ENCODE measurements around the gene MSRB3. TPM values are rescaled to one million over a fixed set of nuclear protein-coding genes. Genes with fewer than 3 reads are reported as not detected.
A peak's percentile ranks its signal among the peaks of the same experiment; 100 is the strongest.
"Not testable (repeated sequence)": the region's sequence is repeated elsewhere in the genome, so short reads cannot be mapped to it uniquely, and the experiment has no call there.

Gene MSRB3
- total RNA-seq, 2 experiments from 2014 or later, result not detected

- Mint-ChIP-seq H3K27me3 (peaks cover 53% of the 10 kb centered on the region), H3K9me3 (ENCODE audit: low read depth) (no peaks in the 10 kb centered on the region), H3K36me3 (no peaks in the 10 kb centered on the region), H3K4me3 (no peak overlapping the region), H3K4me1 (peaks cover 3% of the 10 kb centered on the region), H3K27ac (no peak overlapping the region)
- CTCF ChIA-PET, result interaction anchor here (0.8 to 1.4 kb wide), 2 partner anchors 10 to 25 kb away, joined by 3 read pairs; no protein-coding TSS in a partner anchor
- DNase-seq (no peak), ATAC-seq (no peak)
Observed at GRCh38 chr12:65275627-65276026, 2.9 kb upstream of the MSRB3 start.

- peaks cover 65% of the 10 kb centered on the region for H3K27me3 Mint-ChIP-seq
- H3K36me3 Mint-ChIP-seq, result no peaks in the 10 kb centered on the region
- H3K4me1 Mint-ChIP-seq, result peaks cover 3% of the 10 kb centered on the region
- CTCF ChIA-PET, result interaction anchor here (0.6 to 1.4 kb wide), 3 partner anchors 23 to 279 kb away, joined by 3 read pairs; no protein-coding TSS in a partner anchor
- ATAC-seq (no peak), DNase-seq (no peak)
- H3K4me3 Mint-ChIP-seq, result no peak overlapping the region
- H3K27ac Mint-ChIP-seq, result no peak overlapping the region
- H3K9me3 Mint-ChIP-seq (ENCODE audit: low read depth), result no peaks in the 10 kb centered on the region
Observed at GRCh38 chr12:65276916-65277530, 1.5 kb upstream of the MSRB3 start.

GRCh38 chr12:65277994-65278575 is 398 bp upstream of the MSRB3 start:
- Mint-ChIP-seq H3K4me1 (peaks cover 3% of the 10 kb centered on the region), H3K27me3 (peaks cover 72% of the 10 kb centered on the region), H3K27ac (no peak overlapping the region), H3K36me3 (no peaks in the 10 kb centered on the region), H3K9me3 (ENCODE audit: low read depth) (no peaks in the 10 kb centered on the region), H3K4me3 (peak overlapping the region; percentile 35)
- CTCF ChIA-PET, result no interaction called here
- DNase-seq (no peak), ATAC-seq (no peak)

GRCh38 chr12:65279369-65280112 is 1.1 kb downstream of the MSRB3 start:
- Mint-ChIP-seq H3K27me3 (peaks cover 66% of the 10 kb centered on the region), H3K9me3 (ENCODE audit: low read depth) (no peaks in the 10 kb centered on the region), H3K27ac (no peak overlapping the region), H3K4me1 (peaks cover 3% of the 10 kb centered on the region), H3K36me3 (no peaks in the 10 kb centered on the region), H3K4me3 (peak overlapping the region; percentile 53)
- CTCF ChIA-PET, result interaction anchor here (0.9 kb wide), 1 partner anchor 47 kb away, joined by 4 read pairs; no protein-coding TSS in a partner anchor
- DNase-seq (no peak), ATAC-seq (no peak)

- CTCF ChIA-PET, result interaction anchor here (0.9 kb wide), 1 partner anchor 48 kb away, joined by 4 read pairs; no protein-coding TSS in a partner anchor
- no peak for ATAC-seq
- no peak for DNase-seq
- no peaks in the 10 kb centered on the region for H3K9me3 Mint-ChIP-seq (ENCODE audit: low read depth)
- H3K27ac Mint-ChIP-seq, result no peak overlapping the region
- peaks cover 3% of the 10 kb centered on the region for H3K4me1 Mint-ChIP-seq
- no peak overlapping the region for H3K4me3 Mint-ChIP-seq
- peaks cover 60% of the 10 kb centered on the region for H3K27me3 Mint-ChIP-seq
- no peaks in the 10 kb centered on the region for H3K36me3 Mint-ChIP-seq
Observed at GRCh38 chr12:65280306-65280705, 1.8 kb downstream of the MSRB3 start.

- no peak for DNase-seq
- CTCF ChIA-PET, result interaction anchor here (0.9 kb wide), 1 partner anchor 9 kb away, joined by 3 read pairs; no protein-coding TSS in a partner anchor
- H3K4me3 Mint-ChIP-seq, result no peak overlapping the region
- H3K36me3 Mint-ChIP-seq, result no peaks in the 10 kb centered on the region
- no peak overlapping the region for H3K27ac Mint-ChIP-seq
- ATAC-seq, result no peak
- H3K4me1 Mint-ChIP-seq, result peaks cover 3% of the 10 kb centered on the region
- peaks cover 49% of the 10 kb centered on the region for H3K27me3 Mint-ChIP-seq
- H3K9me3 Mint-ChIP-seq (ENCODE audit: low read depth), result no peaks in the 10 kb centered on the region
Observed at GRCh38 chr12:65282840-65283239, 4.4 kb downstream of the MSRB3 start.

- H3K36me3 Mint-ChIP-seq; H3K4me1 Mint-ChIP-seq; H3K4me3 Mint-ChIP-seq; H3K27ac Mint-ChIP-seq; ATAC-seq; H3K9me3 Mint-ChIP-seq (ENCODE audit: low read depth); CTCF ChIA-PET; DNase-seq: not testable (repeated sequence)
- H3K27me3 Mint-ChIP-seq, result peaks cover 37% of the 10 kb centered on the region
Observed at GRCh38 chr12:65285532-65285931, 7.0 kb downstream of the MSRB3 start.

GRCh38 chr12:65287426-65287825 is 8.9 kb downstream of the MSRB3 start:
- H3K9me3 Mint-ChIP-seq (ENCODE audit: low read depth), result no peaks in the 10 kb centered on the region
- CTCF ChIA-PET, result no interaction called here
- no peak for DNase-seq
- H3K27ac Mint-ChIP-seq, result no peak overlapping the region
- H3K36me3 Mint-ChIP-seq, result no peaks in the 10 kb centered on the region
- H3K4me1 Mint-ChIP-seq, result no peaks in the 10 kb centered on the region
- H3K4me3 Mint-ChIP-seq, result no peak overlapping the region
- ATAC-seq, result no peak
- peaks cover 22% of the 10 kb centered on the region for H3K27me3 Mint-ChIP-seq

- ATAC-seq, result no peak
- H3K9me3 Mint-ChIP-seq (ENCODE audit: low read depth), result no peaks in the 10 kb centered on the region
- CTCF ChIA-PET, result interaction anchor here (1.0 kb wide), 1 partner anchor 9 kb away, joined by 3 read pairs; no protein-coding TSS in a partner anchor
- no peak overlapping the region for H3K27ac Mint-ChIP-seq
- no peaks in the 10 kb centered on the region for H3K36me3 Mint-ChIP-seq
- H3K4me3 Mint-ChIP-seq, result no peak overlapping the region
- DNase-seq, result no peak
- H3K4me1 Mint-ChIP-seq, result no peaks in the 10 kb centered on the region
- peaks cover 14% of the 10 kb centered on the region for H3K27me3 Mint-ChIP-seq
Observed at GRCh38 chr12:65292241-65292640, 13.8 kb downstream of the MSRB3 start.

- Mint-ChIP-seq H3K4me1 (no peaks in the 10 kb centered on the region), H3K27ac (no peak overlapping the region), H3K36me3 (no peaks in the 10 kb centered on the region), H3K4me3 (no peak overlapping the region), H3K27me3 (peaks cover 10% of the 10 kb centered on the region), H3K9me3 (ENCODE audit: low read depth) (no peaks in the 10 kb centered on the region)
- no peak for DNase-seq
- ATAC-seq, result no peak
- CTCF ChIA-PET, result no interaction called here
Observed at GRCh38 chr12:65293735-65294134, 15.3 kb downstream of the MSRB3 start.

- no peak overlapping the region for H3K27ac Mint-ChIP-seq
- H3K4me3 Mint-ChIP-seq, result no peak overlapping the region
- CTCF ChIA-PET, result no interaction called here
- H3K9me3 Mint-ChIP-seq (ENCODE audit: low read depth), result no peaks in the 10 kb centered on the region
- H3K4me1 Mint-ChIP-seq, result no peaks in the 10 kb centered on the region
- no peak for DNase-seq
- no peak for ATAC-seq
- no peaks in the 10 kb centered on the region for H3K36me3 Mint-ChIP-seq
- peaks cover 11% of the 10 kb centered on the region for H3K27me3 Mint-ChIP-seq
Observed at GRCh38 chr12:65294641-65295262, 16.3 kb downstream of the MSRB3 start.

GRCh38 chr12:65296508-65297265 is 18.2 kb downstream of the MSRB3 start:
- DNase-seq (no peak), ATAC-seq (no peak)
- Mint-ChIP-seq H3K36me3 (no peaks in the 10 kb centered on the region), H3K4me1 (no peaks in the 10 kb centered on the region), H3K4me3 (no peak overlapping the region), H3K9me3 (ENCODE audit: low read depth) (no peaks in the 10 kb centered on the region), H3K27ac (no peak overlapping the region), H3K27me3 (peaks cover 19% of the 10 kb centered on the region)
- CTCF ChIA-PET, result no interaction called here

- DNase-seq (no peak), ATAC-seq (no peak)
- H3K4me1 Mint-ChIP-seq, result no peaks in the 10 kb centered on the region
- H3K36me3 Mint-ChIP-seq, result no peaks in the 10 kb centered on the region
- CTCF ChIA-PET, result interaction anchor here (1.0 to 1.4 kb wide), 2 partner anchors 14 to 24 kb away, joined by 3 read pairs; no protein-coding TSS in a partner anchor
- no peak overlapping the region for H3K4me3 Mint-ChIP-seq
- H3K9me3 Mint-ChIP-seq (ENCODE audit: low read depth), result no peaks in the 10 kb centered on the region
- no peak overlapping the region for H3K27ac Mint-ChIP-seq
- peaks cover 28% of the 10 kb centered on the region for H3K27me3 Mint-ChIP-seq
Observed at GRCh38 chr12:65300097-65300496, 21.6 kb downstream of the MSRB3 start.

Data from activated CD8-positive, alpha-beta memory T cell treated with anti-CD3 and anti-CD28 coated beads, Interleukin-2, amount 10 ng/mL, durations not matched to agents 7 days and 5 days (primary cell).